ENCODE results near the gene PTCD2.
"Not testable (repeated sequence)": the region's sequence is repeated elsewhere in the genome, so short reads cannot be mapped to it uniquely, and the experiment has no call there.

The PTCD2 gene

GRCh38 chr5:72383726-72384125, 63.6 kb downstream of the PTCD2 start:
- no peaks in the 10 kb centered on the region for H3K9me3 Mint-ChIP-seq
- H3K4me3 Mint-ChIP-seq = no peak overlapping the region
- no peaks in the 10 kb centered on the region for H3K36me3 Mint-ChIP-seq (ENCODE audit: low read depth)

DNA sequence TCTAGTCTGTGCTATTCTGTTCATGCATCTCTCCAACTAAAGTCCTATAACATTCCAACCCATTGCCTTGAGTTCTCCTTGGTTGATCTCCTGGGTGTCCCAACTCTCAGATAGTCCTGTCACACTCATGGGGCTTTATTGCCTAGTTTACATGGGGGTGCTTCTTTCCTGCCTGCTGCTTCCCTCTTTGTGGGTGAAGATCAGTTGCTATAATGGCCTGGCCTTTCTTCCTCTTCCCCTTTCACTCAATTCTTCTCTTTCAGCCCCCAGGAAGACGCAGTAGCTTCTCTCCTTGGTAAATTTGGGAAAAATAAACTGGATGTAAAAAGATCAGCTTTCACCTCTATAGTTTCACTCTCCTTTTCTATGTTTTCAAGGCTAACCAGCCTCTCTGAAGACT, 66.5 kb downstream of the PTCD2 start:
- H3K4me1 Mint-ChIP-seq (ENCODE audit: low read depth) = peaks cover 72% of the 10 kb centered on the region
- H3K4me3 Mint-ChIP-seq = no peak overlapping the region
- H3K36me3 Mint-ChIP-seq (ENCODE audit: low read depth) = no peaks in the 10 kb centered on the region
- H3K9me3 Mint-ChIP-seq = peaks cover 8% of the 10 kb centered on the region
- peak overlapping the region; percentile 85 for H3K27ac Mint-ChIP-seq
- H3K27me3 Mint-ChIP-seq = no peaks in the 10 kb centered on the region
- intact Hi-C loops (cut with micrococcal nuclease) = no loop called here

More at GRCh38 chr5:72383726-72384125, 63.6 kb downstream of the PTCD2 start:
- intact Hi-C loops (cut with micrococcal nuclease) = no loop called here
- Mint-ChIP-seq H3K4me1 (ENCODE audit: low read depth) (peaks cover 76% of the 10 kb centered on the region), H3K27me3 (no peaks in the 10 kb centered on the region), H3K27ac (peak overlapping the region; percentile 58)

- Mint-ChIP-seq H3K9me3 (peaks cover 8% of the 10 kb centered on the region), H3K4me3 (no peak overlapping the region), H3K36me3 (ENCODE audit: low read depth) (no peaks in the 10 kb centered on the region), H3K27me3 (no peaks in the 10 kb centered on the region), H3K4me1 (ENCODE audit: low read depth) (peaks cover 69% of the 10 kb centered on the region), H3K27ac (peak overlapping the region; percentile 85)
- intact Hi-C loops (cut with micrococcal nuclease) = no loop called here
Observed at GRCh38 chr5:72387985-72388384, 67.8 kb downstream of the PTCD2 start.

GRCh38 chr5:72388646-72389045, 68.5 kb downstream of the PTCD2 start:
- Mint-ChIP-seq H3K27ac (peak overlapping the region; percentile 77), H3K36me3 (ENCODE audit: low read depth) (no peaks in the 10 kb centered on the region), H3K27me3 (no peaks in the 10 kb centered on the region), H3K4me1 (ENCODE audit: low read depth) (peaks cover 69% of the 10 kb centered on the region), H3K4me3 (no peak overlapping the region), H3K9me3 (peaks cover 8% of the 10 kb centered on the region)
- intact Hi-C loops (cut with micrococcal nuclease) = no loop called here

DNA sequence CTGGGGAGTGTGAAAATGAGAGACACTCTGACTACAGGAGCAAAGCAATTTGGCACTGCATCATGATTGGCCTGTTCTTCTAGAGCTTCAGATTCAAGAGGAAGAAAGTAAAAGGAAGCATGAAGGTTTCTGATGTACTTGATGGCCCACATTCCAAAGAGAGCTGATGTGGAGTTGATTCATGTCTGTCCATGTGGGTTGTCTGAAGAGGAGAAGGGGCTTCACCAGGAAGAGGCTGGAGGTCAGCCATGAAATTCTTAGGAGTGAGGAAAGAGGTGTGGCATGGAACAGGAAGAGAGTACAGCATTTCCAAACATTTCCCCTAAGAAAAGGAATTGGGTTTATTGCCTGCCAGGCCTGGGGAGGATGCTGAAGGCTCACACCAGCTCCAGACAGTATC, 70.7 kb downstream of the PTCD2 start:
- intact Hi-C loops (cut with micrococcal nuclease) = no loop called here
- no peaks in the 10 kb centered on the region for H3K27me3 Mint-ChIP-seq

DNA sequence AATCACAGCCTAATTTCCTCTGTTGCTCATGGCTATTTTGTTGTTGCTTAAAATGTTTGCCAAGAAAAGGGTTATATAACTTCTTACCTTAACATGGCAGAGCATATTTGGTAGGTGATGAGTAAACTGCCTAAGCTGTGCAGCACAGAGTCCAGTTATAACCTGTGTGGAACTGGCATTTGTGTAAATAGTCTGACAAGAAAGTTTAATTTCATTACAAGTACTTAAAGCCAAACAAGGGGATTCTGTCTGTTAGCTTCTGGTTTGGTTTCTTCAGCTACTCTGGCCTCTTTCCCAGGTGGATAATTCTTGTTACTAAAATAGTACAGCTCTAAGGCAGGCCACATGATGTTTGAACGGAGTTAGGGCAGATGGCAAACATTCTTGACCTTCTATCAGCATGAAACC, 72.2 kb downstream of the PTCD2 start:
- intact Hi-C loops (cut with micrococcal nuclease) = no loop called here
- Mint-ChIP-seq H3K27ac (no peak overlapping the region), H3K9me3 (peaks cover 8% of the 10 kb centered on the region), H3K4me1 (ENCODE audit: low read depth) (peaks cover 77% of the 10 kb centered on the region), H3K36me3 (ENCODE audit: low read depth) (no peaks in the 10 kb centered on the region), H3K4me3 (no peak overlapping the region), H3K27me3 (no peaks in the 10 kb centered on the region)

More for the DNA sequence above, 70.7 kb downstream of the PTCD2 start:
- H3K9me3 Mint-ChIP-seq = peaks cover 8% of the 10 kb centered on the region
- no peak overlapping the region for H3K4me3 Mint-ChIP-seq
- peak overlapping the region; percentile 67 for H3K27ac Mint-ChIP-seq
- peaks cover 77% of the 10 kb centered on the region for H3K4me1 Mint-ChIP-seq (ENCODE audit: low read depth)
- no peaks in the 10 kb centered on the region for H3K36me3 Mint-ChIP-seq (ENCODE audit: low read depth)

GRCh38 chr5:72393052-72393451, 72.9 kb downstream of the PTCD2 start:
- intact Hi-C loops (cut with micrococcal nuclease) = no loop called here
- Mint-ChIP-seq H3K27me3 (no peaks in the 10 kb centered on the region), H3K4me1 (ENCODE audit: low read depth) (peaks cover 80% of the 10 kb centered on the region), H3K27ac (no peak overlapping the region), H3K4me3 (no peak overlapping the region), H3K36me3 (ENCODE audit: low read depth) (no peaks in the 10 kb centered on the region), H3K9me3 (peaks cover 8% of the 10 kb centered on the region)

GRCh38 chr5:72394688-72395087, 74.5 kb downstream of the PTCD2 start:
- peak overlapping the region; percentile 86 for H3K27ac Mint-ChIP-seq
- no peaks in the 10 kb centered on the region for H3K36me3 Mint-ChIP-seq (ENCODE audit: low read depth)
- peaks cover 8% of the 10 kb centered on the region for H3K9me3 Mint-ChIP-seq
- H3K4me1 Mint-ChIP-seq (ENCODE audit: low read depth) = peaks cover 81% of the 10 kb centered on the region
- H3K4me3 Mint-ChIP-seq = no peak overlapping the region
- intact Hi-C loops (cut with micrococcal nuclease) = no loop called here
- no peaks in the 10 kb centered on the region for H3K27me3 Mint-ChIP-seq

- no peaks in the 10 kb centered on the region for H3K27me3 Mint-ChIP-seq
- no peak overlapping the region for H3K4me3 Mint-ChIP-seq
- H3K36me3 Mint-ChIP-seq (ENCODE audit: low read depth) = peaks cover 18% of the 10 kb centered on the region
- H3K4me1 Mint-ChIP-seq (ENCODE audit: low read depth) = peaks cover 73% of the 10 kb centered on the region
- H3K9me3 Mint-ChIP-seq = peaks cover 24% of the 10 kb centered on the region
- intact Hi-C loops (cut with micrococcal nuclease) = no loop called here
- H3K27ac Mint-ChIP-seq = peak overlapping the region; percentile 69
Observed at GRCh38 chr5:72397836-72398235, 77.7 kb downstream of the PTCD2 start.

DNA sequence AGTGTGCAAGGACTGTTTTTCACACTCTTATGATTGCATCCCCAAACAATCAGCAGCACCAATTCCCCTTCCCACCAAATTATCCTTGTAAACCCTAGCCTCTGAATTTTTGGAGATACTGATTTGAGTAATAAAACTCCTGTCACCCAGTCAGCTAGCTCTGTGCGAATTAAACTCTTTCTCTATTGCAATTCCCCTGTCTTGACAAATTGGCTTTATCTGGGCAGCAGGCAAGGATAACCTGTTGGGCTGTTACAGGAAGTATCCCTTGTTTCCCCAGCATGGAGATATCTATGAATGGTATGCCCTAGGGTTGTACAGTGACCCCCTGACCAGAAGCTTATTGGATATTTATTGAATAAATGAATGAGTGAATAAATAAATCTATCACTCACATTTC, 80.8 kb downstream of the PTCD2 start:
- intact Hi-C loops (cut with micrococcal nuclease) = no loop called here
- Mint-ChIP-seq H3K27me3 (no peaks in the 10 kb centered on the region), H3K27ac (no peak overlapping the region), H3K9me3 (peaks cover 40% of the 10 kb centered on the region), H3K4me1 (ENCODE audit: low read depth) (peaks cover 44% of the 10 kb centered on the region), H3K36me3 (ENCODE audit: low read depth) (peaks cover 29% of the 10 kb centered on the region), H3K4me3 (no peak overlapping the region)

DNA sequence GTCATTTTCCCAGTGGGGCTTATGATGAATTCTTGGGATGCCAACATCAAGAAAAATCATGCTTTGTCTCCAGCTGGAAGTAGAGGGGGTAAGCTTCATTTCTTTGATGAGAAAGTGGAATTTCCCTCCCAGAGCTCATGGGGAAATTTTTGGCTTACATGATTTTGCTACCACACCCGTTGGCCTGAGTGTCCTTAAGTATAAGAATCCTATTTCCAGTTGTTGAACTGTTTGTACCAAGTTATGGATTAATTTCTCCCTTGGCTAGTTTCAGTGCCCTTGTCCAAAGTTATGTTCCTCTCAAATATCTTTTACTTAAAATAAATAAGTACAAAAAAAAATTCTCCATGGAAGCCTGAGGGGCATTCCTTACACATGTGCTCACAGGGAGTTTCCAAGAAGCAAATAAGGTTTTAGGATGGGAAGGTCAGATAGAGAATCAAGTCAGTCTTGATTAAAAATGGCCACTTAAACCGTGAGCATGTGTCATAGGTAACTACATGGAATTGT, 82.3 kb downstream of the PTCD2 start:
- Mint-ChIP-seq H3K4me1 (ENCODE audit: low read depth) (peaks cover 33% of the 10 kb centered on the region), H3K4me3 (no peak overlapping the region)

DNA sequence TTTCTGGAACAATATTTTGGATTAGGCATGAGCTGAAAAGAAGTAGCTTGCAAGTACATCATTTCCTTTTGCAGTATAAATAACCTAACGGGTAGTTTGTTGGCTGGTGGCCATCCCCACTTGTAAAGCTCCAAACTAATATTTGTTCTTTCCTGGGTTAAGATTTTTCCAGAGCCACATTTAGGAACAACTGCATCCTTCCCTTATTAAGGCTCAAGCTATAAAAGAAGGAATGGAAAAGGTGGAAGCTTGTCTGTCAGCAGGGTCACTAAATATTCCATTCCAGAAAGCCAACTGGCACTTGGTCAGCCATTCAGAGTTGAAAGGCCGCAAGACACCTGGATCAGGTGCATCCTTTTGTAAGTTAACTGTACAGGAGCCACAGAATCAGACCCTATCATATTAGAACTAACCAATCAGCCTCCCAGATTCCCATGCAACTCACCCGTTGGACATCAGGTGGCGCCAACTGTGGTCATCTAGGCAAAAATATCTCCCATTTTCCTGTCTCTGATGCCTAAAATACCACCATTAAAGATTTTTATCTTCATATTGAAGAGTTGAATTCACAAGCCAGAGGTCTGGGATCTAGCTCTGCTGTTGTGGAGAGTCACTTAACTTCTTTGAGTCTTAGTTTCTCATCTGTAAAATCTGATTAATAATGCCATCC, 82.9 kb downstream of the PTCD2 start:
- H3K27me3 Mint-ChIP-seq = no peaks in the 10 kb centered on the region
- peaks cover 33% of the 10 kb centered on the region for H3K4me1 Mint-ChIP-seq (ENCODE audit: low read depth)
- H3K27ac Mint-ChIP-seq = no peak overlapping the region
- H3K9me3 Mint-ChIP-seq = peaks cover 40% of the 10 kb centered on the region
- intact Hi-C loops (cut with micrococcal nuclease) = no loop called here
- peaks cover 29% of the 10 kb centered on the region for H3K36me3 Mint-ChIP-seq (ENCODE audit: low read depth)
- no peak overlapping the region for H3K4me3 Mint-ChIP-seq

More for the DNA sequence above, 82.3 kb downstream of the PTCD2 start:
- Mint-ChIP-seq H3K27me3 (no peaks in the 10 kb centered on the region), H3K27ac (no peak overlapping the region), H3K9me3 (peaks cover 40% of the 10 kb centered on the region), H3K36me3 (ENCODE audit: low read depth) (peaks cover 29% of the 10 kb centered on the region)
- intact Hi-C loops (cut with micrococcal nuclease) = no loop called here

GRCh38 chr5:72404771-72405170, 84.6 kb downstream of the PTCD2 start:
- H3K36me3 Mint-ChIP-seq (ENCODE audit: low read depth) = peaks cover 29% of the 10 kb centered on the region
- not testable (repeated sequence) for H3K27me3 Mint-ChIP-seq, H3K4me3 Mint-ChIP-seq, H3K27ac Mint-ChIP-seq
- peaks cover 40% of the 10 kb centered on the region for H3K9me3 Mint-ChIP-seq
- intact Hi-C loops (cut with micrococcal nuclease) = loop anchor here (5.0 kb wide), 1 partner anchor 37 kb away; no protein-coding TSS in a partner anchor
- peaks cover 23% of the 10 kb centered on the region for H3K4me1 Mint-ChIP-seq (ENCODE audit: low read depth)

DNA sequence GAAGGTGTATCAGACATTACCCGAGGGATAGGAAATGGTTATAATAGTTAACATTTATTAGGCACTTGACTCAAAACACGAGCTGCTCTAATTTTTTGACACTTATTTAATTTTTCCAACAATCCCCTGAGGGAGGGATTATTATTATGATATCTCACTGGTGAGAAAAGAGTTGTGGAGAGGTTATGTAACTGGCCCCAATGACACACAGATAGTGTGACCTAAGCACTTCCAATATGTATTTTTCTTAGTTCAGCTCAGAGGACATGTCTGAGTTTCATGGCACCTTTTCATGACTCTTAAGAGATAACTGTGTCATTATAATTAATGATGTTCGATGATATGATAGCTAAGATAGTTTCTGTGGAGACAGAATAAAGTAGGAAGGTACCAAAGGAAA, 86.9 kb downstream of the PTCD2 start:
- Mint-ChIP-seq H3K4me1 (ENCODE audit: low read depth) (peaks cover 17% of the 10 kb centered on the region), H3K27ac (no peak overlapping the region), H3K36me3 (ENCODE audit: low read depth) (peaks cover 11% of the 10 kb centered on the region), H3K27me3 (no peaks in the 10 kb centered on the region), H3K9me3 (peaks cover 20% of the 10 kb centered on the region), H3K4me3 (no peak overlapping the region)
- intact Hi-C loops (cut with micrococcal nuclease) = loop anchor here (5.0 kb wide), 1 partner anchor 40 kb away; no protein-coding TSS in a partner anchor

DNA sequence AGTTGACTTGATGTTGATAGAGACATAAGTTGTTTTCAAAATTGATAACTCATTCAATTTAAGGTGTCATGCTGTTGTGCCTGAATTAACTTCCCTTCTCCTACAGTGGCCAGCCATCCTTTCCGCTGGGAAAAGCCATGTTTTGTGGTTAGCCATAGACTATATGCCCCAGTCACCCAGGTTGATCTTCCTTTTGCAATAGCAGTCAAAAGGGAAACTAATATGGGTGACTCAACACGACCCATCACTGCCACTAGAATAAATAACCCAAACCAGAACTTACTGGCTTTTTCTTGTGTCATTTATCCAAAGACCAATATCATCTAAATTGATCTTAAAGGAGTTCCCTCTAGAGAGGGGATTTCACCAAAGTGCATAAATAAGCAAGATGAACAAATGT, 87.4 kb downstream of the PTCD2 start:
- no peak overlapping the region for H3K27ac Mint-ChIP-seq
- no peaks in the 10 kb centered on the region for H3K27me3 Mint-ChIP-seq

More for the DNA sequence above, 87.4 kb downstream of the PTCD2 start:
- intact Hi-C loops (cut with micrococcal nuclease) = loop anchor here (5.0 kb wide), 1 partner anchor 40 kb away; no protein-coding TSS in a partner anchor
- peaks cover 17% of the 10 kb centered on the region for H3K4me1 Mint-ChIP-seq (ENCODE audit: low read depth)
- H3K9me3 Mint-ChIP-seq = peaks cover 16% of the 10 kb centered on the region
- peaks cover 11% of the 10 kb centered on the region for H3K36me3 Mint-ChIP-seq (ENCODE audit: low read depth)
- H3K4me3 Mint-ChIP-seq = no peak overlapping the region

Measured in dendritic cell treated with granulocyte-macrophage colony-stimulating factor and Interleukin-4, amounts not matched to agents 40 ng/mL and 50 ng/mL, for 4 days (primary cell).